Measurements from ENCODE around the gene FSIP2. TPM values are rescaled to one million over a fixed set of nuclear protein-coding genes. Genes with fewer than 3 reads are reported as not detected.

The FSIP2 gene
- total and polyA plus RNA-seq, 2 donors (not counting 1 experiment from before 2014, with no cell fraction given) = 0.01 to 0.54 TPM

- 86% methylated on average over 7 of the region's 7 CpGs for WGBS (ENCODE audit: insufficient coverage)
- Histone ChIP-seq H3K9me3 (ENCODE audit: control extremely low read depth in 1 of 3, control insufficient read depth in 2 of 3, insufficient read depth in 1 of 3, low read length in 2 of 3) (no peaks in the 10 kb centered on the region), H3K4me1 (ENCODE audit: control insufficient read depth in 2 of 2, insufficient read depth in 2 of 2, low read length in 2 of 2) (no peaks in the 10 kb centered on the region), H3K4me3 (ENCODE audit: control extremely low read depth in 1 of 5, extremely low read depth in 1 of 5, insufficient read depth in 1 of 5, low read depth in 2 of 5, low read length in 4 of 5) (no peak overlapping the region), H3K27ac (ENCODE audit: low read length in 2 of 2) (no peak overlapping the region), H3K79me2 (ENCODE audit: control insufficient read depth, insufficient read depth, low read length) (no peaks in the 10 kb centered on the region), H2AFZ (ENCODE audit: insufficient read depth, low read depth, low read length, poor library complexity, severe bottlenecking) (no peak overlapping the region), H3K27me3 (replicated peaks in 1 of 4; ENCODE audit: control extremely low read depth in 1 of 4, control insufficient read depth in 3 of 4, insufficient read depth in 4 of 4, low read length in 3 of 4) (no peaks in the 10 kb centered on the region), H4K20me1 (ENCODE audit: control insufficient read depth, insufficient read depth, low read length, poor library complexity, severe bottlenecking) (no peaks in the 10 kb centered on the region), H3K9ac (ENCODE audit: low read length) (no peak overlapping the region), H3K36me3 (replicated peaks in 1 of 2; ENCODE audit: control extremely low read depth in 1 of 2, control insufficient read depth in 1 of 2, extremely low read depth in 1 of 2, insufficient read depth in 2 of 2, low read length in 1 of 2) (no peaks in the 10 kb centered on the region), H3K4me2 (replicated peaks; ENCODE audit: low read depth, low read length, poor library complexity, severe bottlenecking) (no peak overlapping the region)
- Mint-ChIP-seq H3K4me3 (no peak overlapping the region), H3K27ac (no peak overlapping the region), H3K9me3 (ENCODE audit: insufficient read depth) (no peaks in the 10 kb centered on the region), H3K4me1 (no peaks in the 10 kb centered on the region), H3K27me3 (no peaks in the 10 kb centered on the region)
- intact Hi-C loops (cut with micrococcal nuclease) = no loop called here
- ChIA-PET CTCF (interaction anchor here (1.4 kb wide), 1 partner anchor 17 kb away, joined by 3 read pairs; no protein-coding TSS in a partner anchor), POLR2A (no interaction called here)
- ATAC-seq (ENCODE audit: low read depth) (no peak), DNase-seq (no peak)
- no peak for TF ChIP-seq EZH2 (IDR thresholded peaks at IDR 0.05; ENCODE audit: borderline replicate concordance, insufficient read depth, low read depth, low read length, poor library complexity, severe bottlenecking)
- TF ChIP-seq, protein P1, sequence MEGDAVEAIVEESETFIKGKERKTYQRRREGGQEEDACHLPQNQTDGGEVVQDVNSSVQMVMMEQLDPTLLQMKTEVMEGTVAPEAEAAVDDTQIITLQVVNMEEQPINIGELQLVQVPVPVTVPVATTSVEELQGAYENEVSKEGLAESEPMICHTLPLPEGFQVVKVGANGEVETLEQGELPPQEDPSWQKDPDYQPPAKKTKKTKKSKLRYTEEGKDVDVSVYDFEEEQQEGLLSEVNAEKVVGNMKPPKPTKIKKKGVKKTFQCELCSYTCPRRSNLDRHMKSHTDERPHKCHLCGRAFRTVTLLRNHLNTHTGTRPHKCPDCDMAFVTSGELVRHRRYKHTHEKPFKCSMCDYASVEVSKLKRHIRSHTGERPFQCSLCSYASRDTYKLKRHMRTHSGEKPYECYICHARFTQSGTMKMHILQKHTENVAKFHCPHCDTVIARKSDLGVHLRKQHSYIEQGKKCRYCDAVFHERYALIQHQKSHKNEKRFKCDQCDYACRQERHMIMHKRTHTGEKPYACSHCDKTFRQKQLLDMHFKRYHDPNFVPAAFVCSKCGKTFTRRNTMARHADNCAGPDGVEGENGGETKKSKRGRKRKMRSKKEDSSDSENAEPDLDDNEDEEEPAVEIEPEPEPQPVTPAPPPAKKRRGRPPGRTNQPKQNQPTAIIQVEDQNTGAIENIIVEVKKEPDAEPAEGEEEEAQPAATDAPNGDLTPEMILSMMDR (IDR thresholded peaks at IDR 0.05) = no peak
These were observed 136.7 kb downstream of the FSIP2 start for GRCh38 chr2:185875136-185875931.

GRCh38 chr2:185876234-185876633 lies 137.6 kb downstream of the FSIP2 start:
- Histone ChIP-seq H3K79me2 (ENCODE audit: control insufficient read depth, insufficient read depth, low read length) (no peaks in the 10 kb centered on the region), H3K27me3 (replicated peaks in 1 of 4; ENCODE audit: control extremely low read depth in 1 of 4, control insufficient read depth in 3 of 4, insufficient read depth in 4 of 4, low read length in 3 of 4) (no peaks in the 10 kb centered on the region), H3K36me3 (replicated peaks in 1 of 2; ENCODE audit: control extremely low read depth in 1 of 2, control insufficient read depth in 1 of 2, extremely low read depth in 1 of 2, insufficient read depth in 2 of 2, low read length in 1 of 2) (no peaks in the 10 kb centered on the region), H3K4me1 (ENCODE audit: control insufficient read depth in 2 of 2, insufficient read depth in 2 of 2, low read length in 2 of 2) (no peaks in the 10 kb centered on the region), H2AFZ (ENCODE audit: insufficient read depth, low read depth, low read length, poor library complexity, severe bottlenecking) (no peak overlapping the region), H3K9me3 (ENCODE audit: control extremely low read depth in 1 of 3, control insufficient read depth in 2 of 3, insufficient read depth in 1 of 3, low read length in 2 of 3) (no peaks in the 10 kb centered on the region), H3K9ac (ENCODE audit: low read length) (no peak overlapping the region), H3K27ac (ENCODE audit: low read length in 2 of 2) (no peak overlapping the region), H4K20me1 (ENCODE audit: control insufficient read depth, insufficient read depth, low read length, poor library complexity, severe bottlenecking) (no peaks in the 10 kb centered on the region), H3K4me2 (replicated peaks; ENCODE audit: low read depth, low read length, poor library complexity, severe bottlenecking) (no peak overlapping the region), H3K4me3 (ENCODE audit: control extremely low read depth in 1 of 5, extremely low read depth in 1 of 5, insufficient read depth in 1 of 5, low read depth in 2 of 5, low read length in 4 of 5) (no peak overlapping the region)
- H3K27me3 Mint-ChIP-seq = no peaks in the 10 kb centered on the region
- ATAC-seq (ENCODE audit: low read depth) (no peak), DNase-seq (no peak)
- ChIA-PET CTCF (interaction anchor here (1.4 kb wide), 1 partner anchor 16 kb away, joined by 3 read pairs; no protein-coding TSS in a partner anchor), POLR2A (no interaction called here)
- H3K27ac Mint-ChIP-seq = no peak overlapping the region
- WGBS (ENCODE audit: insufficient coverage) = 97% methylated on average over 3 of the region's 3 CpGs
- H3K4me3 Mint-ChIP-seq = no peak overlapping the region
- intact Hi-C loops (cut with micrococcal nuclease) = no loop called here
- TF ChIP-seq, protein P1 (IDR thresholded peaks at IDR 0.05) = no peak
- no peak for TF ChIP-seq EZH2 (IDR thresholded peaks at IDR 0.05; ENCODE audit: borderline replicate concordance, insufficient read depth, low read depth, low read length, poor library complexity, severe bottlenecking)
- no peaks in the 10 kb centered on the region for H3K4me1 Mint-ChIP-seq
- H3K9me3 Mint-ChIP-seq (ENCODE audit: insufficient read depth) = no peaks in the 10 kb centered on the region

Data from B cell (primary cell).